Measurements from ENCODE around the gene SPTBN2. TPM values are rescaled to one million over a fixed set of nuclear protein-coding genes. Genes with fewer than 3 reads are reported as not detected.

The SPTBN2 gene
- total RNA-seq, 1 experiment from 2014 or later, result 18.5 TPM

GRCh38 chr11:66720899-66721470 lies 8.0 kb downstream of the SPTBN2 start:
- peak overlapping the region; percentile 90 for H3K27ac ChIP-seq (ENCODE audit: low read depth, low read length)
- H3K36me3 ChIP-seq (ENCODE audit: control insufficient read depth in 1 of 2, insufficient read depth in 2 of 2, low read length in 2 of 2), result no peaks in the 10 kb centered on the region; a peak in 1 of 4 replicates
- no peaks in the 10 kb centered on the region for H3K27me3 ChIP-seq (ENCODE audit: insufficient read depth, low read length)
- intact Hi-C loops (cut with micrococcal nuclease), result no loop called here
- peak overlapping the region; percentile 61 for H3K9ac ChIP-seq (ENCODE audit: low read length)
- peak overlapping the region; percentile 94 for H3K4me2 ChIP-seq (ENCODE audit: low read length)
- no peak for DNase-seq (ENCODE audit: low read depth, low spot score)
- no TSS peak for BruUV-seq (replicated peaks)
- no peak for TF ChIP-seq REST (IDR thresholded peaks at IDR 0.05; ENCODE audit: low read depth)
- no peak for TF ChIP-seq ZFX (IDR thresholded peaks at IDR 0.05)
- H3K4me3 ChIP-seq (replicated peaks in 1 of 2; ENCODE audit: low read depth in 1 of 2, low read length in 2 of 2), result peak overlapping the region; percentile 56 to 66
- no peaks in the 10 kb centered on the region for H3K9me3 ChIP-seq (ENCODE audit: control insufficient read depth in 1 of 2, insufficient read depth in 1 of 2, low read depth in 1 of 2, low read length in 2 of 2)
- ChIA-PET POLR2A (interaction anchor here (0.9 kb wide), 1 partner anchor 22 kb away, joined by 3 read pairs; no protein-coding TSS in a partner anchor), CTCF (no interaction called here), RAD21 (ENCODE audit: low non-redundant PET in 1 of 2, low total read pairs in 2 of 2, uncharacterized antibody in 2 of 2, unreplicated experiment in 2 of 2) (no interaction called here)
- no peak for ATAC-seq
- no peaks in the 10 kb centered on the region for H3K79me2 ChIP-seq (ENCODE audit: insufficient read depth, low read length)
- no peaks in the 10 kb centered on the region for H4K20me1 ChIP-seq (ENCODE audit: insufficient read depth)
- no peak overlapping the region for H2AFZ ChIP-seq (ENCODE audit: low read depth, low read length, poor library complexity, severe bottlenecking)
- no peaks in the 10 kb centered on the region for H3K9me2 ChIP-seq (ENCODE audit: insufficient read depth)
- H3K4me1 ChIP-seq (ENCODE audit: control insufficient read depth in 1 of 2, insufficient read depth in 2 of 2, low read length in 2 of 2), result peaks cover 24 to 37% of the 10 kb centered on the region in 2 experiments

DNA sequence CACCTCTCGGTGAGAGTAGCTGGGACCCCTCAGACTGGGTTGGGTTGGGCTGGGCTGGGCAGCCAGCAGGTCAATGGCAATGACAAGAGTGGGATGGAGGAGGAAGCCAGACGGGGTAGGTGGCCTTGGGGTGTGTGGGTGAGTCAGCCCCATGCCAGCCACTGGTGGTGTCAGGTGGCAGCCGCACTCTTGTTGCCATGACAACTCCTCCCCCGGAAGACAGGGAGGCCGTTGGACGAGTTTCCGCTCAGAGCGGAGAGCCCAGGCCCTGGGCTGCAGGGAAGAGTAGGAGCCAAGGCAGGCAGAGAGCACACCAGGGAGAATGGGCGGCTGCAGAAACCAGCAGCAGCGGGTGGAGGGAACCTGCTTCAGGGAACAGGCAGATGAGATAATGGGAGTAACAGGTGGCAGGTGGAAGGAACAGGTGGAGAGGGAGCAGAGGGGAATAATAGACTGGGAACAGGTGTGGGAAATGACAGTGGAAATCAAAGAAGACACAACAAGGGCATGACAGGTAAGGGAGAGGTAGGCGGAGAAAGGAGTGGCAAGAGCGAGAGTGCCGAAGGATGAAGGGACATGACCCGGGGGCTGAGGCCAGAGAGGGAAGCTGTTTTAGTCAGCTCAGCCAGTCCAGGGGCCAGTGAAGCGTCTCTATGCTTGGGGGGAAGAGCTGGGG lies 8.7 kb downstream of the SPTBN2 start:
- CTCF ChIA-PET, result no interaction called here
- no peaks in the 10 kb centered on the region; a peak in 1 of 4 replicates for H3K36me3 ChIP-seq (ENCODE audit: control insufficient read depth in 1 of 2, insufficient read depth in 2 of 2, low read length in 2 of 2)
- H3K9me3 ChIP-seq (ENCODE audit: control insufficient read depth in 1 of 2, insufficient read depth in 1 of 2, low read depth in 1 of 2, low read length in 2 of 2), result no peaks in the 10 kb centered on the region
- H3K27ac ChIP-seq (ENCODE audit: low read depth, low read length), result peak overlapping the region; percentile 90
- POLR2A ChIA-PET, result interaction anchor here (0.9 kb wide), 1 partner anchor 23 kb away, joined by 3 read pairs; no protein-coding TSS in a partner anchor
- RAD21 ChIA-PET (ENCODE audit: low non-redundant PET in 1 of 2, low total read pairs in 2 of 2, uncharacterized antibody in 2 of 2, unreplicated experiment in 2 of 2), result no interaction called here
- no peaks in the 10 kb centered on the region for H3K9me2 ChIP-seq (ENCODE audit: insufficient read depth)
- peak overlapping the region; percentile 94 for H3K4me2 ChIP-seq (ENCODE audit: low read length)
- H3K9ac ChIP-seq (ENCODE audit: low read length), result peak overlapping the region; percentile 61
- no peaks in the 10 kb centered on the region for H4K20me1 ChIP-seq (ENCODE audit: insufficient read depth)
- peak; percentile 96 for ATAC-seq
- intact Hi-C loops (cut with micrococcal nuclease), result no loop called here
- H3K79me2 ChIP-seq (ENCODE audit: insufficient read depth, low read length), result no peaks in the 10 kb centered on the region
- no TSS peak for BruUV-seq (replicated peaks)
- peak overlapping the region; percentile 56 to 66 for H3K4me3 ChIP-seq (replicated peaks in 1 of 2; ENCODE audit: low read depth in 1 of 2, low read length in 2 of 2)
- peaks cover 24 to 37% of the 10 kb centered on the region in 2 experiments for H3K4me1 ChIP-seq (ENCODE audit: control insufficient read depth in 1 of 2, insufficient read depth in 2 of 2, low read length in 2 of 2)
- peak; percentile 83 for DNase-seq (ENCODE audit: low read depth, low spot score)
- H2AFZ ChIP-seq (ENCODE audit: low read depth, low read length, poor library complexity, severe bottlenecking), result peak overlapping the region; percentile 46
- no peaks in the 10 kb centered on the region for H3K27me3 ChIP-seq (ENCODE audit: insufficient read depth, low read length)
- no peak; the same call in 1 of the 2 replicates for TF ChIP-seq MAX (IDR thresholded peaks at IDR 0.05)
- peak; percentile 58; the same call in 1 of the 2 replicates for TF ChIP-seq SP1 (IDR thresholded peaks at IDR 0.05; ENCODE audit: low read depth)
- TF ChIP-seq REST (IDR thresholded peaks at IDR 0.05; ENCODE audit: low read depth), result no peak
- peak; percentile 27; the same call in 1 of the 2 replicates for TF ChIP-seq ZFX (IDR thresholded peaks at IDR 0.05)
- TF ChIP-seq RAD21 (IDR thresholded peaks at IDR 0.05; ENCODE audit: low read depth), result no peak
- no peak for TF ChIP-seq EZH2 (IDR thresholded peaks at IDR 0.05)
- no peak for TF ChIP-seq ZBTB33 (IDR thresholded peaks at IDR 0.05; ENCODE audit: extremely low read depth, insufficient replicate concordance, low read length)

All from HCT116 (cell line).